H1 (cell line): ENCODE measurements around the gene PRRC1.

Source experiments
- CTCF ChIP-seq, 3 experiments: IDR thresholded peaks; 1 replicate in 2 of 3; 2 replicates in 1 of 3; pipeline versions ENCODE4 v1.5.1 to v1.6.1; 2011; ENCODE audit warnings: low read length in 3 of 3, mild to moderate bottlenecking in 3 of 3, inconsistent platforms in 2 of 3, low read depth in 1 of 3, moderate library complexity in 1 of 3; ENCODE audit not compliant: insufficient read depth in 1 of 3; ENCODE audit errors: control extremely low read depth in 1 of 3
- POLR2A ChIP-seq, 2 experiments: IDR thresholded peaks; 1 replicate in 1 of 2; 2 replicates in 1 of 2; pipeline ENCODE4 v1.6.1; 2011; ENCODE audit warnings: low read depth in 2 of 2, low read length in 2 of 2, mild to moderate bottlenecking in 2 of 2; ENCODE audit errors: control extremely low read depth in 1 of 2

DNA sequence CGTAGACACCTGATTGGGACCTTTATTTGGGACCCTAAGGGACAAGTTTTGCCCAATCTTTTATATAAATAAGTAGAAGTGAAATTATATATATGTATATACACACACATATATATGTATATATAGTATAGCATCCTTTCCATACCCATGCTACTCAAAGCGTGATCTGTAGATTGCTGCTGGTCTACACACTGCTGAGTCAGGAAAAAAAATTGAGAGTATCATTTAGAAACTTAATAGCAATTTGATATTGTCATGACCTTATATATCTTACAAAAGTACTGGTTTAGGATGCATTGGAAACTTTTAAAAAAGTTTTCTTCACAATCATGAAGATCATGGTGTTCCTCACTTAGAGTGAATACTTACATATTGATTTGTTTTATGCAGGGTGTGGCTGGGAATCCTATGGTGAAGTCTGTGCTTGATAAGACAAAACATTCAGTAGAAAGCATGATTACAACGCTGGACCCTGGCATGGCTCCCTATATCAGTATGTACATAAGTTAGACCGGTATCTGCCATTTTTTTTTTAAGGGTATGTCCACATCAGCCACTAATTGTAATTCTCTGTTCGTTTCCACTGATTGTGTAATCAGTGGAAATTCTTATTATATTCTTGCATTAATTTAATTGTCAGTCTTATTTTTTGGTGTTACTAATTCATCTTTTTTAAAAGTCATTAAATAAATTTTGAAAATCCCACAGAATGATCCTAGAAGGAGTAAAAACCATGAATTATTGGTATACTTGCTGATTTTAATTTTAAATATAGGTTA, 12.7 kb downstream of the PRRC1 start:
- TF ChIP-seq CTCF (IDR thresholded peaks at IDR 0.05; ENCODE audit: control extremely low read depth in 1 of 3, insufficient read depth in 1 of 3, low read depth in 1 of 3, low read length in 3 of 3) (no peak), POLR2A (IDR thresholded peaks at IDR 0.05; ENCODE audit: control extremely low read depth in 1 of 2, low read depth in 2 of 2, low read length in 2 of 2) (no peak)
